ENCODE results near the gene PHLPP2. TPM values are rescaled to one million over a fixed set of nuclear protein-coding genes. Genes with fewer than 3 reads are reported as not detected.

The PHLPP2 gene
- polyA plus RNA-seq, 3 donors = 7.6 to 10.7 (median 10.2) TPM

DNA sequence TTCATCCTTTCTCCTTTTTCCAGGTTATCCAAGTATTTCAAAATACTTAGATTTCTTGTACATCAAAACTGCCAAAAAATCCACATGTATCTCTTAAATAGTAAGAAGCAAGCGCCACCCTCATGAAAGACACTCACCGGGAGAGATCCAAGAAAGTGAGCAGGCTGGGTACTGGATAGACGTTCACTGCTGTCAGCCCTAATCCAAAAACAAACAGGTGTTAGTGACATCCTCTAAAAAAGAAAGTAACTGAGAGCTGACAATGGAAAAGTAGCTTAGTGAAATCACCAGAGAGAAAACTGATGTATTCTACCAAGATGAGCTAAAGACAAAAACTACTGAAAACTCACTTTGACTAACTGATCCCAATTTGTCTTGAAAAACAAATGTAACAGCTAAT, 52.4 kb downstream of the PHLPP2 start:
- no peak for DNase-seq

DNA sequence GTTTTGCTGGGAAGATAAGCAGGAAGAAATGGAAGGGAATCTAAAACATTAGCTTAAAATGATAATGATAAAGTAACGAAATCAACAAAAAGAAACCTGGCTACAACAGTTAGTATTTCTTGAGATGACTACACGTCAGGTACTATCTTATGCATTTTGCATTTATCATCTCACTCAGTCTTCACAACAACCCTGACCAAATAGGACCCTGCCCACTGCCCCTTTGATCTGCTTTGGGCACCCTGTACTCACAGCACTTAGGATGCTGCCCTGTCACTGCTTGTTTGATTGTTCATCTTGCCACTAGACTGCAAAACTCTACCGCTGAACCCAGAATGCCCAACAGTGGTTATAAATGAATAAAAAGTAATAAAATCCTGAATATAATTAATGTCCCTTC, 53.3 kb downstream of the PHLPP2 start:
- DNase-seq = no peak

DNA sequence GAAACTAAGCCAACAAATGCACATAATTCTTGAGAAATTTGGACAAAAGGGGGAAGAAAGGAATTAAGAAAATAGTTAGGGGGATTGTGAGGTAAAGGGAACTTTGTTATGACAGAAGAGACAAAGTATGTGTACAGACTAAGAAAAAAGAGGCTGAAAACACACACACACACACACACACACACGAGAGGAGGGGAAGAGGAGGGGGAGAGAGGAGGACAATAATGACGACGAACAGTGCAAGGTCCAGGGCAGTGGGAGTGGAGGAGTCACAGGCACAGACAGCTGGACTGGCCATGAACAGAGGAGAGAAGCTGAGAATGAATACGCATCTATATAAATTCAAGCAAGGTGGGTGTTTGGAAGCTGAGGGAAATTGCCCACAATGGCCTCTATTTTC, 54.0 kb downstream of the PHLPP2 start:
- DNase-seq = no peak

DNA sequence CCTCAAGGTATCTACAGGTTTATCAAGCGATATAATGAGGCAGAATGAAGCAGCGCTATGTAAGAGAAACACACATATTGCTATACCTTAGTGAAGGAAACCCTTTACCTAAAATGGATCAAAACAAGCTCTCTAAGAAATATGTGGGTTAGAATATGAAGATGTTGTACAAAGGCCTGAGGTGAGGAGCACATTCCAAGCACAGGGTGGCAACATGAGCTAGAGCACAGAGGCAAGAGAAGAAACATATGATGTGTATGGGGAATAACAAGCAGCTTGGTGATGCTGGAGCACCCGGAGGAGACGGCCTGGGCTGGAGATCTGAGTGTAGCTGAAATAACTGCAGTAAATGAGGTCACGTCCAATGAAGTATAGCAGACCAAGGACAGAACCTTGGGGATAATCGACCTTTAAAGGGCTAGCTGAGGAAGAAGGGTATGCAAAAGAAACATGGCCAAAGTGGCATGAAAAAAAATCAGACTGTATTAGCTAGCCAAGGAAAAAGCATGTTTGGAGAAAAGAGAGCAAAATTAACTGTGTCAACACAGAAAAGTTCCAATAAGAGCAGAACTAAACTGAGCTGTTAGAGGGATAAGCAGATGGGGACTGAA, 54.5 kb downstream of the PHLPP2 start:
- DNase-seq = no peak

DNA sequence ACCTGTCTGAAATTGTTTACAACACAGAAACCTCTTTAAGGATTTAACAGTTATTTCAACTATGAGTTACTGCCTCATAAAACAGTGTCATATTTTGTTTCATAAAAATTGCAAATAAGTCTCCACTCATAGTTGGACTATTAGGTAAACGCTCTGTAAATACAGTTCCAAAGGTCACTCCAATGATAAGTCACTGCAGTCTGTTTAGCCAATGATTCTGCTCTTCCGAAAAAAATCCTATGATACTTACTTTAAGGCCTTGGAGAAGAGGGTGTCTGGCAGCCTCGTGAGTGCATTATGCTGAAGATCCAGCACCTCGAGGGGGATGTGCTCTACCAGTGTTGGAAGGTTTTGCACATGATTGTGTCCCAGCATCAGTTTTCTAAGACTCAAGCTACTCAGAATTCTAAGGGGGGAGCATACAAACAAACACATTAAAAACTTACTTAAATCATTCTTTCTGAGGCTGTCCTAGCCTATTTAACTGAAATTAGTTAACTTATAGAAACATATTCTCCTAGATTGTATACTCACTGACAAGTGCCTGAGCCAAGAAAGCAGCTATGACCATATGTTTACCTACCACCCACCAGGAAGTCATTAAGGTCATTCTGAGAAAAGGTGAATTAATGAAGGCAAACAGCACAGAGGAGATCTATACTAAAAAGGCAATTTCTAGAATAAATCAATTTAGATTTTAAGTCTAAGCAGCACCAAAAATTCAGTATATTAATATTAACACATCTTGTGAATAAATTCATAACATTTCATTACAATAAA, 57.4 kb downstream of the PHLPP2 start:
- DNase-seq = no peak

DNA sequence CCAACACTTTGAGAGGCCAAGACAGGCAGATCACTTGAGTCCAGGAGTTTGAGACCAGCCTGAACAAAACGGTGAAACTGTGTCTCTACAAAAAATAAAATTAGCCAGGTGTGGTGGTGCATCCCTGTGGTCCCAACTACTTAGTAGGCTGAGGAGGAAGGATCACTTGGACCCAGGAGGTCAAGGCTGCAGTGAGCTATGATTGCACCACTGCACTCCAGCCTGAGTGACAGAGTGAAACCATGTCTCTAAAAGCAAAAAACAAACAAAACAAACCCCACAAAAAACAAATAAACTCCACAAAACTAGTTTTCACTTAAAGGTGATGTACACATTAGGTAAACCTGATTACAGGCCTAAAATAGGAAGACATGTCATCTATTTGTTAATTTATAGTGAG, 58.2 kb downstream of the PHLPP2 start:
- no peak for DNase-seq

DNA sequence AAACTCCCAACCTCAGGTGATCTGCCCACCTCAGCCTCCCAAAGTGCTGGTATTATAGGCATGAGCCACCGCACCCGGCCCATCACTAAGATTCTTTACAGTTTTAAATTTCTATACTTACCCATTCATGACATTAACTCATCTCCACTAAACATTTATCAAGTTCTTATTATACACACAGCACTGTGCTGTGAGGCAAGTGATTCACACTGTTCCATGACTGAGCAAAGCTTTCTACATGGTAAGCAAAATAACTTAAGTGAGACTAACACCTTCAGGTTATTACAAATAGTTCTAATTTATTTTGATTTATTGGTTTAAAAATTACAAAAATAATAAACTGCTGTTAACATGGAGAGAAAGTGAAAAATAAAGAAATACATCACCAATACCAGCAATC, 65.0 kb downstream of the PHLPP2 start:
- DNase-seq = no peak

DNA sequence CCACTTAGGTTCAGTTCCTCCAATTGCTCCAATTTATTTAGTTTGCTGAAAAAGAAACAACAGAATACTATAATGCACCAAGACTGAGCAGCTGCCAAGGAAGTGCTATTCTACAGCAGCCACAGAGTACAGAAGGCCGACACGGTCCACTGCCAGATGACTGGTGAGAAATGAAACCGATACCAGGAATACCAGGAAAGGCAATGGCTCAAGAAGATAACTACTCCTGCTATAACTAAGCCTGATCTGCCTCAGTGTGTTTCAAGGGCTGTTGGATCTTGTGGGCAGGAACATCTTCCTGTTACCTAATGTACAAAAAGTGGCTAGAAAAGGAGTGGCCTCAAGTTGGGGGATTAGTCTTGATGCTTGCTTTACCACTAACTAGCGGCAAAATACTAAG, 65.7 kb downstream of the PHLPP2 start:
- peak; percentile 50 for DNase-seq

DNA sequence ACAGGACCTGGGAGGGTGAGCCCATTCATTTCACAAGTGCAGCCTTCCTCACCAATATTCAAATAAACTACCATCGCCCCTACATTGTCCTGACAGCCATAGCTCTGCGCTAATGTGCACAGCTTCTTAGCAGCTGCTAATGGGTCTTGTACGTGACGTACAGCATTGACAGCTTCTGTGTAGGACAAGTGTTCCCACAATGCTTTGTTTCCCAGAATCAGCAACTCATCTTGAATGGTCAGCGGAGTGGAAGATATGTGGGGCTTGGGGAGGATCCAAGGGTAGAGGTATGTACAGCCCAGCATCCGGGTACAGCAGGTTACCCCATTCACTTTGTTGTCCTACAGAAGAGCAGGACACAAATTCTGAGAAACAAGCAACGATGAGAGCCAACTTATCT, 74.8 kb downstream of the PHLPP2 start:
- DNase-seq = no peak

DNA sequence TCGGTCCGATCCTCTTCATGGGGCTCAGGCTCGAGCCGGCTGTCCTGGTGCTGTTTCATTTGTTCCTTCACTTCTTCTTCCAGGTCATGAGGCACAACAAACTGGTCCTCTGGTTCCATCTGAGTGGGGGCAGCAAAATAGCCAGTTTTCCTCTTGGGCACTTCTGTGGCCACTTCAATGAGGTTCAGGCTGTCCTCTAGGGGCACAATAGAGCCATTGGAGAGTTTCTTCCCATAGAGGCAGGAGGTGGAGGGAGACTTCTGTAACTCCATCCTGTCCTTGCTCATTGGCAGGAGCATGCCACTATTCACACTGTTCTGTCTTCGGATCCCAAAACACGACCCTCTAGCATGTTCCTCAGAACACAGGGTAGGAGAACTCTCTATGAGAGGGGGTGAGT, 75.6 kb downstream of the PHLPP2 start:
- DNase-seq = no peak

DNA sequence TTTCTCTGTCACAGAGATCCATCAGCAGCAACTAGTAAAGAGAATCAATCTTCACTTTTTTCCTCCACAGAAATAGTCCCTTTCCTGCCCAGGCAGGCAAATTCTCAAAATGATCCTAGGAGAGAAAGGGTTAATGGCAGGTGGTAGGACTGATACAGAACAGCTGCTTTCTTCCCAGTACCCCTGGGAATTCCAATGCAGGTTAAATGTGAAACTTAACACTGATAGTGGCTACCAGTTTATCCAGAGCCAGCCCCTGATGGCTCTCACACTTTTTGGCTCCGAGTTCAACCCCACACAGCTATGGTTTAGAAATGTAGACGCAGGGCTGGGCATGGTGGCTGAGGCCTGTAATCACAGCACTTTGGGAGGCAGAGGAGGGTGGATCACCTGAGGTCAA, 76.3 kb downstream of the PHLPP2 start:
- no peak for DNase-seq

DNA sequence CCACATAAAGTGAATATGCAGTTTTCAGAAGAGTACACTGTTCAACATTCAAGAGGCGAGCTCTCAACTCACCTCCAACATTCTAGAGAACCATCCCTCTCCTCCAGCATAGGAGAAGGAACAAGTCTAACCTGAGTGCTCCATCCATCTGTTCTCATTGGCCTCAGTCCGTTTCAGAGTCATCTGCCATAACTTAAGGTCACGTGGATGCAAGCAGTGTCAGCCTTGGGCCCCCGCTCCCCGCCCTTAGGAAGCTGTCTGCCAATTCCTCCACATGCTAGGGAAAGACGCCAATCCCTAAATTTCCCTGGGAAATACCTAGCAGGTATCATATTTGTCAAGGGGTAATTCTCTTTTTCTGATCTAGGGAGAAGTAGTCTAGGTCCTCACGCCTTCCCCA, 77.1 kb downstream of the PHLPP2 start:
- no peak for DNase-seq

DNA sequence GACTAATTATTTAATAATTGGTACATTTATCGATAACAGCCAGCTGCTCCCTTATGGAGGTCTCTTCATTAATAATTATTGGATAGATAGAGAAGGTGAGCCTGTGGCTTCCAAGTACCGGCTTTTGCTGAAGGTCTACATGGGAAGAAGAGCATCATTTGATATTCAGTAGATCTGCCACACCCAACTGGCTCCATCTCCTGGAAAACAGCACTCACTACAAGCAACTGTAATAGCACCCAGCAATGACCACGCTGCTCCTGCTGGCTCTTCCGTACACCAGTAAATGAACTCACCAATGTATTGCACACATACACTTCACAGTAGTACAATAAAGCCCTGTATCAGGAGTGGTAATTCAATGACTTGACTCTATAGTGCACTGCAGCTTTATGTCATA, 79.1 kb downstream of the PHLPP2 start:
- no peak for DNase-seq

DNA sequence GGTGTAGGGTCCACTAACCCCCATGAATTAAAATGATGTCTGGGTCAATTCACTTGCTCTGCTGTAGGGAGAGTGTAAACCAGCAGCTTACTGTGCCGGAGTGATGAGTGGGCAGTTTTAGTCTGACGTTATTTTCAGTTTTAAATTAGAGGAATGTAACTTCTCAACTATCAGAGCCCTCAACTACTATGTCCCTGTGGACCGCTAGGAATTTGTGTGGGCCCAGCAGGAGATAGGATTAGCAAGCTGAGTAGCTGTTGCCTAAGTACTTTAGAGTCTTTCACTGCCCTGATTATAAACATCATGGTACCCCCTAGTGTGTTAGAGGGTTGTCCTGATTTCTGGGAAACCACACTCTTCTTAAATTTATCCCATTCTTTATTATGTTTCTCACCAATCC, 87.1 kb downstream of the PHLPP2 start:
- no peak for DNase-seq

DNA sequence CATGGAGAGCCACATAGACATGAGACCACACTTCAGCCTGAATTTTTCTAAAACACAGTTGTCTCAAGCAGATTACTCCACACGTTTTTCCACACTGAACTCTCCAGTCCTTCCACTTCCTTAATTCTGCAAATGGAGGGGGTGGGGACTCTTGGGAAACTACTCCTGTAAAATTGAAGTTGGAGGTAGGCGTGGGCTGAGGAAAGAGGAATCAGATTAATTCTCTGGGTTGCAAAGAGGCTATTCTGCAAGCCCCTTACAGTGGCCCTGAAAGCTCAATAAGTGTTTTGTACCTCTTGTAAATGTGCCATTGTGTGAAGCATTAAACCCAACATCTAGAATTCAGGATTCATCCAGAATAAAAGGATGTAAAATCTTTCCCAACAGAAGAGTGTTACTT, 88.9 kb downstream of the PHLPP2 start:
- no peak for DNase-seq

DNA sequence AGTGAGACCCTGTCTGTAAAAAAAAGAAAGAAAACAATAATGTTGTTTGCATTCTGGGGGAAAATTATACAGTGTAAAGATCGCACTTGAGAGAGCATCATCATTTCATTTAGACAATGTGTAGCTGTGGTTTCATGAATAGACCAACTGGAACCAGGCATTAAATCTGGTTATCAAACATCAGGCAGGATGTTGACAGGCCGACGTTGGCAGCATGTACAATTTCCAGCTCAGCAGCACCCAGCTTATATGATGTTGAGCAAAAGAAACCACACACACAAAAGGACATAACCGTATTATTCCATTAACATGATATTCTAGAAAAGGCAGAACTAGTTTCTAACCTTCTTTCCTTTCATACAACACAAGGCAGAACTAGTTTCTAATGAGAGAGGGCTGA, 92.7 kb downstream of the PHLPP2 start:
- DNase-seq = no peak

DNA sequence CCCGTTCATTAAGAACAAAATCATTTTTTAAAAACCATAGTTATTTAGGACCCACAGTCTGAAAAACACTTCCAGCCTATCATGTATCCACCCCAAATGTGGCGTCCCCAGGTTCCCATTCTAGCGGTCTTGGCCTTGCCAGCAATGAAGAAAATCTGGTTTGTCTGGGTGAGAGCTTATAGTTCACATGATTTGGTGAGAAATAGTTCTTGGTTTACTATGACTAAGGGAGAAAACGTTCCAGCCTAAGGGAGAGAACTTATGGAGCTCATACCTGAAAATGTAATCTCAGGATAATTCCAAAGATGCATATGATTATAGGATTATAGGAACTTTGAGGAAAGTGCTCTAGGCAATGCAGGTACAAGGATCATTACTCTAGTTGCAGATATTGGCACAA, 93.7 kb downstream of the PHLPP2 start:
- DNase-seq = no peak

DNA sequence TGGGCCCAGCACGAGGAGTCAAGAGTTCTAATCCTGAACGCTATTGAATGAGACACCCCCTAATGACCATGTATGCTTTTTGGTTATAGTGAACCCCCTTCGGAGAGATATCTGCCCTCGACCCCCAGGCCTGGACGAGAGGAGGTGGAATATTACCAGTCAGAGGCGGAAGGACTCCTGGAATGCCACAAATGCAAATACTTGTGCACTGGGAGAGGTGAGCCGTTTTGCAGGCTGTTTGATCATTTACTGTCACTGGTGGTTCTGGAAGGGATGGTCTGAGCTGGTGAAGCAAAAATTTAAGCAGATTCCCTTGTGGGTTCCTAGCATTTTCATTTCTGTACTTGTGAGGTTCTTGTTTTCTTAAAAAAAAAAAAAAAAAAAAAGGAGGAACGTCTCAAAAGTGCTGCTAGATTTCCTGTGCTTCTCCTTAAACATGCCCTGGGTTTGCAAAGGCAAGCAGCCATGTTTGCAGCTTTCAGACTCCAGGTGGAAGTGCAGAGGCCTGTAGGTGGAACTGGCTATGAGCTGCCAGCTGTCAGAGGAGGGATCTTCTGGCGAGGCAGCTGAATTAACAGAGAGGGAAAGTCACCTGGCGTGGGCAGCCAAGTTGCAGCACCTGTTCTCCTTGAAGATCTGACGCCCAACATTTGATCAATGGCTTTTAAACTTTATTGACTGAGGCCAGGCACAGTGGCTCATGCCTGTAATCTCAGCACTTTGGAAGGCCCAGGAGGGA, 95.1 kb downstream of the PHLPP2 start:
- no peak for DNase-seq

DNA sequence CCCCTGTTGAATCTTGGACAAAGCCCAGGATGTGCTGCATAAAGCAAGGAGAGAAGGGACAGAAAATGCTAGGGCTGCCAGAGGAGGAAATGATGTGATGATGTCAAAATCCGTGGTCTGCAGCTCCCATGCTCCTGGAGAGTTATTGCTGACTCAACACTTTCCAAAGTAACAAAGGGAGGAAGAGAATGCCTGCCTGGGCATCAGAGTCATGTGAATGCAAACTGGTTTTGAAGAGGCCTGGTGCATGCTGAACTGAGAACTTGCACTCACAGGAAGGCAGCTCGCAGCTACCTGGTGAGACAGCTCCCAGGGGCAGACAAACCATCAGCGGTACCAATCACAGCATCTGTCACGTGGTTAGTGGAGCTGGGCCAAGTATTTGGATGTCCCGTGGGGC, 95.7 kb downstream of the PHLPP2 start:
- DNase-seq = no peak

DNA sequence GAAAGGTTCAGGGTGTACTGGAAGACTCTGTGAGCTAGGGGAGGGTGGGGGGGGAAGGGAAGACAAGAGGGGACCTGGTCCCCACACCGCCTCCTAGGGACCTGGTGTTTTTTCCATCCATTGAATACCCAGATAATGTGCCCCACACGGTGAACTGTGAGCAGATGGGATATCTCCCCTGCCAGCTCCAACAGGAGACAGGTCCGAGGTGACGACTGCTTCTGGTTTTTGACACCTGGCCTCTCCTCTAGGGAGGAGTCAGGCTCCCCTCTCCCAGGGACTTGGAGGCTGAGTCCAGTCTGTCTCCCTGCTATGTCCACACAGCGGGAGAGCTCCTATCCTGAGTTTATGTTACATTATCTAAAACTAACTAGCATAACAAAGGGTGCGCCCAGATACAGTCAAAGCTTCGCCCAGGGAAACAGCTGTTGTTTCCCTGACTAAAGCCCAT, 96.7 kb downstream of the PHLPP2 start:
- no peak for DNase-seq

DNA sequence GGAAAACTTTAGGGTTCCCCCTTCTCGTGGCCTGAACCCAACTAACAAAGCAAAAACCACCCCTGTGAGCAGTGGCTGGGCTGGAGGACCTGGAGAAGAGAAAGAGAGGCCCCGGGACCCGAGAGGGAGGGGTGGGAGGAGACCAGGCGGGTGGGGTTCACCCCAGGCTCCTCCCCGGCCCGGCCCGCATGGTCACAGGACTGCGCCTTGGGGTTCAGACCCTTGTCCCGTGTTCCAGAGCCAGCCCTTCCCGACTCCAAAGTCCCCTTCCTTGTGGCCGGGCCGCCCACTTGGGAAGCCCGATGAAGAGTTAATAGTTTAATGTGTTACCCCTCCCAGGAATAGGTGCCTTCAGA, 97.7 kb downstream of the PHLPP2 start:
- DNase-seq = no peak

DNA sequence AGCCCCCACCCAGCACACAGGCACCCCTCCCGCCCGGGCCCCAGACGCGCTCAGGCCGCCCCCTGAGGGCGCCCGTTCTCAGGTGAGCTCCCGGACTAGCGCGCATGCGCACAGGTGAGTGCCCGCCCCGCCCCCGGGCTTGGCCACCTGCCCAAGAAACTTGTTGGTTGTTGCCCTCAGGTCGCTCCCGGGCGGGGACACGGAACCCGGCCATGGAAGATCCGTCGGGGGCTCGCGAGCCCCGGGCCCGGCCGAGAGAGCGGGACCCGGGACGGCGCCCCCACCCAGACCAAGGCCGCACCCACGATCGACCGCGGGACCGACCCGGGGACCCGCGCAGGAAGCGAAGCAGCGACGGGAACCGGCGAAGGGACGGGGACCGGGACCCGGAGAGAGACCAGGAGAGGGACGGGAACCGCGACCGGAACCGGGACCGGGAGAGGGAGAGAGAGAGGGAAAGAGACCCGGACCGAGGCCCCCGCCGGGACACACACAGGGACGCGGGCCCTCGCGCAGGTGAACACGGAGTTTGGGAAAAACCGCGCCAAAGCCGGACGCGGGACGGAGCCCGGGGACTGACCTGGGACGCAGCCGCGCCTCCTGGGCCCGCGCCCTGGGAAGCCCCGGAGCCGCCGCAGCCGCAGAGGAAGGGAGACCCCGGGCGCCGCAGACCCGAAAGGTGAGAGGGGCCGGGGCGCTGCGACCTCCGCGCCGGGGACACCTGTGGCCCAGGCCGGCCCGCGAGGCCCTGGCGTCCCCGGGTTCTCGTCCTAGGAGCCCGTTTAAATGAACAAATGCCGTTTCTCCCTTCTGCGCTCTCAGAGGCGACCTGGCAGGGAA, 98.3 kb downstream of the PHLPP2 start, which contains the start of gene MARVELD3:
TSS of gene MARVELD3 (plus strand) at position 167 of the 840 bp plus-strand sequence. CDS start at position 213, 46 bp downstream.
- peak; percentile 49 for DNase-seq

Measured in renal pelvis (tissue), 4 donors.